Body of pancreas (tissue), 4 donors: ENCODE measurements around the gene PLEKHA6.

Experiments used
- CTCF ChIP-seq, 7 experiments: fragments of 450-650 bp in 4 of 7; fragments of 200-600 bp in 3 of 7; sonication (generic) in 3 of 7; IDR thresholded peaks; one replicate each; pipeline ENCODE4 v1.5.1; 2016 to 2019; ENCODE audit warnings: antibody characterized with exemption in 7 of 7
- POLR2A ChIP-seq, 3 donors: fragments of 450-650 bp; IDR thresholded peaks; one replicate each; pipeline ENCODE4 v1.6.1; 2016; ENCODE audit warnings: antibody characterized with exemption in 3 of 3, mild to moderate bottlenecking in 2 of 3

- TF ChIP-seq CTCF (IDR thresholded peaks at IDR 0.05) (no peak), POLR2A (IDR thresholded peaks at IDR 0.05) (no peak)
Observed at GRCh38 chr1:204334455-204334854, 25.3 kb downstream of the PLEKHA6 start.
